SHP77 treated with DMSO at 0.1 percent for 48 hours (cell line): ENCODE data around the gene GALNT2.
A peak's percentile ranks its signal among the peaks of the same experiment; 100 is the strongest.

Source experiments
- DNase-seq: peaks from one replicate; lab custom pipeline; 2025; lab: John Stamatoyannopoulos, UW

GALNT2 gene

DNA sequence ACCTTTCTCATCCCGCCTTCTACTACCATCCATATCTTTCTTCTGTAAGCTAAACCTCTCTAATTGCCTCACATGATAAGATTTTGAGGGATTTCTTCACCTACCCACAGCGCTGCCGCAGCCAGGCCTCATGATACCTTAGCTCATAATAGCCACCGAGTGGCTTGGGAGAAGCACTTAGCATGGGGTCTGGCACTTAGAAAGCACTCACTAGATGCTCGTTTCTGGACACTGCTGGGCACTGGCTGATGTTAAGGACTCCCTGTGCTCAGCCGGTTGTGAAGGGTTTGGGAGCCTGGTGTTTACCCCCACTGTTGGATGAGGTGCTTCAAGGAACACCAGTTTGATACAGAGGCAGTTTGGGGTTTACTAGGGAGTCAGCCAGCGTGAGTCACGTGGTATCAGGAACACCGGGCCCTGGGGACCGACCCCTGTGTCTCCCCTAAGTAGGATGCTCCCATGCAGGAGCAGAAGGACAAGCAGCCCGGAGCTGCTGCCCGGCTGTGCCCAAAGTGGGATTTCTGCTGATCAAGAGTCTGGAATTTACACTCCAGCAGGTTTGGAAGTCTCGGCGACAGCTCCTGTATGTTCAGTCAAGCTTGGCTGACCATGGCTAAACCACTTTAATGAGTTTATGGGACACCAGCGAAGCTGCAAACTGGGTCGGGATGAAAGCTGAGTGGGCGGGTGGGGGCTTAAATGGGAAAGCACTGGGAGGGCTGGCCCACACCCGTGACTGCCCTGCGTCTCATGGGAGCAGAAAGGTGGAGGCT lies 63.3 kb downstream of the GALNT2 start:
- no peak for DNase-seq

GRCh38 chr1:230131457-230131856 lies 64.4 kb downstream of the GALNT2 start:
- no peak for DNase-seq

DNA sequence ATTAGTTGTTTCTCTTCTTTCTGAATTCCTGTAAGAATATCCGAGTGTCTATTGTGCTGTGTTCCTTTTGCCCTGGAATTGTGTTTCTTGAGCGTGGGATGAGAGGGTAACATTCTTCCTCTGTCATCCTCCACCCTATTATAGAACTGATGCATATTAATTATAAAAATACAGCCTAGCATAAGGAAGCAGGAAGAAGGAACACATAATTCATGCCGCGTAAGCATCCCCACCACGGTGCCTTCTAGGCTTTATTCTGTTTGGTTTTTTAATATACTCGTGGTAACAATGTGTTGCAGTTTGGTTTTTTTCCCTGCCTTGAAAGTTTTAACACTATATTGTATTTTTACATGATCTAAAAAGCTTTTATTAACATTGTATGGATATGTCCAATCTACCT lies 65.7 kb downstream of the GALNT2 start:
- DNase-seq = no peak

DNA sequence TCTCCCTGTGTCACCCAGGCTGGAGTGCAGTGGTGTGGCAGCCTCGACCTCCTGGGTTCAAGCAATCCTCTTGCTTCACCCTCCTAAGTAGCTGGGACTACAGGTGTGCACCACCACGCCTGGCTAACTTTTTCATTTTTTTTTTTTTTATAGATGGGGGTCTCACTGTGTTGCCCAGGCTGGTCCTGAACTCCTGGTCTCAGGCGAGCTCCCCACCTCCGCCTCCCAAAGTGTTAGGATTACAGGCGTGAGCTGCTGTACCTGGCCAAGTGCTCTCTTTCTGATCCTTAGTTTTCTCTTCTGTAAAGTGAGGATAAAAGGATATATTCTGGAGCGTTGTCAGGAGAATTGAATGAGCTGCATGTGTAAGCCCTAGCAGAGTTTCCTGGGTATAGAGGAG lies 68.7 kb downstream of the GALNT2 start:
- DNase-seq = no peak

DNA sequence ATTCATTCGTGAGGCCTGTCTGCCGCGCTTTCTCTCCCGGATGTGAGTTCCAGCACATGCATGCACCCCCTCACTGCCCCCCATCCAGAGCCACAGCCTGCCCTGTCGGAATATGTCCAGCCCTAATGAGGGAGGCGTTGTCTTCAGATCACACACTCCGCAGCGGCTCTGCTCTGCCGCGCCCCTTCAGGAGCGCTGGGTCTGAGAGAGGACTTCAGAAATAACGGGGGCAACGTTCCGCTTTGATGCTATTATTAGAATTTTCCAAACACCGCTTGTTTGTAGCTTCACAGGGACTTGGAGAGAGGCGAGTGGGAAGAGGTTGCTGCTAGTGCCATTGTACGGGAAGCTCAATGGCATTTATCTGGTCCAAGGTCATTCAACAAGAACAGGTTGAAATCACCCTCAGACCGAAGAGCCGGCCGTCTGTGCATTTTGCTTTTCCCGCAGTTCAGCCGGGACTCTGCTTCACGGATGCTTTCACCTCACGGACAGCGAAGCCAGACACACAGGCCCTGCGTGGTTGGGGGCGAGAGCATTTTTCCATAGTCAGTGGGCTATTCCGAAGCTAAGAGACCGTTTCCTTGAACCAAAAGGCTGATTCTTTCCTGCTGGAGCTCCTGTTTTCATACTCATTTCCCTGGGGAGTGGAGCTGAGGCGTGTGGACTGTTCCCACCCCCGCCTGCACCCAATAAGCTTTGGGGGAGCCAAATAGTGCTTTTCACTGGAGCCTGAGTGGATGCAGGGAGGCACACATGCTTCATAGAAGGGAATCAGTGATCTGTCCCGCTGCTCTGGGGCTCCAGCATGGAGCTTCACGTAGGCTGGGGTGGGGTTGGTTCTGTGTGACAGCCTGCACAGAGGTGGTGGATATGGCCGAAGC lies 69.7 kb downstream of the GALNT2 start:
- DNase-seq = no peak

DNA sequence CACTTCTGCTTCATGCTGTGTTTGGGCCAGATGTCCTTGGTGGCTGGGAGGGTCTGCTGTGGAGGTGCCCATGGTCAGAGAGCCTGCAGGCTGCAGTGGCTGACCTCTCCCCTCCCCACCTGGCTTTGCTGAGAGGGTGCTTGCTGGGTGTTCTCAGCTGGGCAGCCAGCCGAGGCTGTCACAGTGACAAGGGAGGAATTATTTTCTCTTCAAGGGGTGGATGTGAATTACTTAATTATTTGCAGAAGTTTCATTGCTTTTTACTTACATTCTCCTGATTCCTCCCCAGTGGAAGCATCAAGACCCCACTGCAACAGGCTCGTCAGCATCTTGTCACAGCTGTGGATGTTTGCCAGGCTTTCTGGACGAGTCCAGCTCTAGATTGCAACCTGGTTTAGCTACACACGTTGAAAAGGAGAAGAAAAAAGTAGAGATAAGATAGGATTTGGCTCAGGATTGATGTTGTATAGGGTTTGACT lies 70.3 kb downstream of the GALNT2 start:
- no peak for DNase-seq

- DNase-seq = no peak
Observed at GRCh38 chr1:230138561-230139239, 71.7 kb downstream of the GALNT2 start.

- DNase-seq = no peak
Observed at GRCh38 chr1:230139315-230139714, 72.3 kb downstream of the GALNT2 start.

DNA sequence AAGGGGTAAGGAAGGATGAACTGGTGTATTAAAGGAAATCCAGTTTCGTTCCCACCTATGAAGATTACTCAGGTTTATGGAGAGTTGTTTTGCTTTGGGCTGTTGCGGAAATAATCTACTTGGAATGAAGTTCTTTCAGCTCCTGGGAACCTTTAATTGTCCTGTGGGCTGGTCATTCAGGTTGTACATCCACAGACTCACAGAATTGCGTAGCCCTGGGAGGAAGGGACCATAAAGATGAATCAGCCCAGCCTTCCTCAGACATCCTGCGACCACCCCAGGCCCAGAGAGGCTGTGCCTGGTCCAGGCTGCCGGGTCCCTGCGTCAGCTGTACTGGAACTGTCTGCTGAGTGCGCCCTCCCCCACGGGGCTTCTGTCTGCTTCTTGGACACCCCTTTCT lies 72.7 kb downstream of the GALNT2 start:
- no peak for DNase-seq

- DNase-seq = peak; percentile 10
Observed at GRCh38 chr1:230140221-230141020, 73.4 kb downstream of the GALNT2 start.

DNA sequence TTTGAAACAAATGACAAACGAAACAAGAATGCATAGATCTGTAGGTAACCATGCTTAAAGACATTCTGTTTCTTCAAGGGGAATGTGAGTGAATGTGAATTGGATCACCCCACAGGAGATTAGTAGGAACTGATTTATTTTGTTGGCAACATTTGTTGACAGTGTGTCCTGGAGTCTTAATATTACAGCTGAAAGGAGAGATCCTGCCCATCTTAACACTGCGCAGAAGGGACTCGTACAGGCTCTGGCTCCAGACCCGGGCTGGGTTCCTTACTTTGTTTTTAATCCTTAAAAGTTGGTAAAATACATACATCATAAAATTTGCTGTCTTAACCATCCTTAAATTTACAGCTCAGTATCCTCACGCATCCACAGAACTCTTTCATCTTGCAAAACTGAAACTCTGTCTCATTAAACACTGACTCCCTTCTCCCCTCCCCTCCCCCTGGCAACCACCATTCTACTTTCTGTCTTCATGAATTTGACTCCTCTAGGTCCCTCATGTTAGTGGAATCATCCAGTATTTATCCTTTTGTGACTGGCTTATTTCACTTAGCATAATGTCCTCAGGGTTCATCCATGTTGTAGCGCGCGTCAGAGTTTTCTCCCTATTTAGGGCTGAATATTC lies 74.1 kb downstream of the GALNT2 start:
- no peak for DNase-seq

GRCh38 chr1:230141797-230142607 lies 75.0 kb downstream of the GALNT2 start:
- DNase-seq = no peak

GRCh38 chr1:230142608-230143210 lies 75.7 kb downstream of the GALNT2 start:
- DNase-seq = no peak

DNA sequence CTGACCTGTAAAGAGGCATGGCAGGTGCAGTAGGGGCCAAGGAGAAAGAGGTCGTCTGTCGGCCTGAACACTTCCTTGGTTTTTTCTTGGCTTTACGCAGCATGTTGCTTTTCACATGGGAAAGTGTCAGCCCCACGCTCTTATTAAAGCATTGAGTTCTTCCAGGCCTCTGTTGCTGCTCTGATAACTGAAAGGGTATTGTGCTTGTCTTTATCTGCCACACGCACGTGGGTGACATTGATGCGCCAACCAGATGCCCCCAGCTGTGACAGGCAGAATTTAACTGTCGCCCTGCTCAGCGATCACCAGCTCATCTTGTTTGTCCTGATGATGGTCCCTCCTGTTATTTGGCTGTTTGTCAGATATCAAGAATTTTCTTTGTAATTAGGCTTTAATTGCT lies 76.5 kb downstream of the GALNT2 start:
- no peak for DNase-seq

GRCh38 chr1:230144010-230144614 lies 77.1 kb downstream of the GALNT2 start:
- no peak for DNase-seq

GRCh38 chr1:230144758-230145504 lies 77.9 kb downstream of the GALNT2 start:
- no peak for DNase-seq

GRCh38 chr1:230145505-230145899 lies 78.5 kb downstream of the GALNT2 start:
- DNase-seq = no peak

DNA sequence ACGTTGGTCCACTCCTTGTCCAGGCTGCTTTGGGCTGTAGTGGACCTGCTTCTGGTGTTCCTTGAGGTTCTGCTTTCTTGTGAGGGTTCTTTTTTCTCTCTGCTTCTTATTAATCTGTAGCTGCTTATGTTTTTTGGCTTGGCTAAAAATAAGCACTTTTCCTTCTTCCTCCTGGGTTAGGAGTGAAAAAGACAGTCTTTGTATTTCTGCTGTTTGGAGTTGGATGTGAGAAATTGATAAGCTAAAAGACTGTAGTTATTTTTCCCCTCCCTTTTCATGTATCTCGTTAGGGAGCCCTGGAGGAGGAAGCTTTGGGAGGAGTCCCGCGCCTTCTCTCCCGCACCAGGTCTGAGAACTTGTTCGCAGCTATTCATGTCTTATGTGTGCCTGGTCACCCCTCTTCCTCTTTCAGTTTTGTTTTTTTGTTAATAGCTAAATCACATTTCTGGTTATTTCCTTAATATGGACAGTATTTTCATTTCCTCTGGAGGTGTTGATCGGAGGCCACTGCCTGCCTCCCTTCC lies 79.0 kb downstream of the GALNT2 start:
- DNase-seq = no peak

DNA sequence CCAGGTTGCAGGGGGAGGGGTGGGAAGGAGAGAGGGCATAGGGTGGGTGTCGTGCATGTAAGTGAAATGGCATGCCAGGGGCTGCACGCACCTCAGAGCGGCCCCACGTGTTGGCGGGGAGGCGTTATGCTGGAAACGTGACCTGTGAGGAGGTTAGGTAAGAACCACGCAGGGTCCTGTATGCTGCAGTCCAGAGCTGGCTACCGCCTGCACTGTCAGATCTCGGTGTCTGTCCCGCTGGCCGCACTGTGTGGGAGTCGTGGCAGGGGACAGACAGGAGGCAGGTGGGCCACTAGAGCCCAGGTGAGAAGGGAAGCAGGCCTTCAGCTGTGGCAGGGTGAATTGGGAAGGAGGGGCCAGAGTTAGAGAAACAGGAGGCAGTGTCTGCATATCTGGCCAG lies 79.7 kb downstream of the GALNT2 start:
- DNase-seq = no peak
